H1 (cell line): ENCODE data around the gene CCDC120. TPM values are rescaled to one million over a fixed set of nuclear protein-coding genes. Genes with fewer than 3 reads are reported as not detected.

Experiments used
- CHD7 ChIP-seq: fragments of 300-600 bp; sonication (generic); IDR thresholded peaks from 2 replicates; pipeline ENCODE4 v1.7.1; 2012; ENCODE audit warnings: low read length, moderate library complexity, mild to moderate bottlenecking, inconsistent platforms; ENCODE audit not compliant: insufficient replicate concordance
- CTBP2 ChIP-seq: IDR thresholded peaks from 2 replicates; pipeline ENCODE4 v1.7.0; 2011; ENCODE audit warnings: borderline replicate concordance, mild to moderate bottlenecking, moderate library complexity, mixed read lengths, low read length; ENCODE audit not compliant: insufficient read depth, insufficient read length
- SP1 ChIP-seq: IDR thresholded peaks from 2 replicates; pipeline ENCODE4 v1.6.1; 2011; ENCODE audit warnings: low read depth, low read length
- TAF1 ChIP-seq: IDR thresholded peaks from 2 replicates; pipeline ENCODE4 v1.6.1; 2011; ENCODE audit warnings: mild to moderate bottlenecking, low read depth, low read length
- TEAD4 ChIP-seq: IDR thresholded peaks from 2 replicates; pipeline ENCODE4 v1.6.1; 2012; ENCODE audit warnings: low read depth, low read length, inconsistent platforms, mixed read lengths
- polyA plus RNA-seq, 7 experiments: library from polyadenylated mRNA; depleted of rRNA in 3 of 7; stranded (reverse) in 5 of 7; unstranded in 2 of 7; fragments of >200 nt in 5 of 7; fragments of 200-250 nt in 2 of 7; gene quantifications; 1 replicate in 5 of 7; 2 replicates in 1 of 7; 4 replicates in 1 of 7; pipeline versions ENCODE4 v1.2.1 to v1.2.3, GENCODE V29; 2011 to 2013; ENCODE audit warnings: missing spikeins in 2 of 7, mixed read lengths in 2 of 7
- total RNA-seq: library from RNA; stranded (reverse); fragmentation: NEBNext Ultra II Directional; extraction: Animal tissue kit (Norgen Biotek cat#: 25700); gene quantifications from 2 replicates; pipeline ENCODE4 v1.2.1, GENCODE V29; 2021

The CCDC120 gene
- total and polyA plus RNA-seq, 2 of the 8 experiments (the other 6 are each of a cell fraction or from before 2014, with no cell fraction given) = 4.9 to 11.9 TPM

DNA sequence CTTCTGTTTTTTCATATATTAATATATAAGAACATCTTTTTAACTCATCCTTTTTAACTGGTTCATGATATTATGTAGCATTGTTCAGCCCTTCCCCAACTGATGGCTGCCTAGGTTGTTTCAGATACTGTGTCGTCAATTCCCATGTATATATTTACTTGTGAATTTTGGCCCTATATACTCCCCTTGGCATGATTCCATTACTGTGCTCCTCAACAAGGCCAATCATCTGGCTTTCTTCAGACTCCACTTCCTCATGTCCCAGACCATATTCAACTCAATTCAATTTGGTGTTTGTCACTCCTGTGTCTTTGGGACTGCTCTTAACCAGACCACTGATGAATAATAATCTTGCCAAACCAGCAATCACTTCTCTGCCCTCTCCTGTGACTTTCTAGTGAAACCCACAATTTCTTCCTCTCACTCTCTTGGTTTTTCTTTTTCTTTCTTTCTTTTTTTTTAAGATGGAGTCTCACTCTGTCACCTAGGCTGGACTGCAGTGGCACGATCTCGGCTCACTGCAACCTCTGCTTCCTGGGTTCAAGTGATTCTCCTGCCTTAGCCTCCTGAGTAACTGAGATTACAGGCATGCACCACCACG, 23.6 kb downstream of the CCDC120 start (continued):
- TF ChIP-seq CHD7 (no peak), SP1 (no peak), CTBP2 (no peak), TEAD4 (no peak), TAF1 (no peak)
